ENCODE data around the gene SKAP1. TPM values are rescaled to one million over a fixed set of nuclear protein-coding genes. Genes with fewer than 3 reads are reported as not detected.

Gene SKAP1
- total RNA-seq = 7.3 TPM

DNA sequence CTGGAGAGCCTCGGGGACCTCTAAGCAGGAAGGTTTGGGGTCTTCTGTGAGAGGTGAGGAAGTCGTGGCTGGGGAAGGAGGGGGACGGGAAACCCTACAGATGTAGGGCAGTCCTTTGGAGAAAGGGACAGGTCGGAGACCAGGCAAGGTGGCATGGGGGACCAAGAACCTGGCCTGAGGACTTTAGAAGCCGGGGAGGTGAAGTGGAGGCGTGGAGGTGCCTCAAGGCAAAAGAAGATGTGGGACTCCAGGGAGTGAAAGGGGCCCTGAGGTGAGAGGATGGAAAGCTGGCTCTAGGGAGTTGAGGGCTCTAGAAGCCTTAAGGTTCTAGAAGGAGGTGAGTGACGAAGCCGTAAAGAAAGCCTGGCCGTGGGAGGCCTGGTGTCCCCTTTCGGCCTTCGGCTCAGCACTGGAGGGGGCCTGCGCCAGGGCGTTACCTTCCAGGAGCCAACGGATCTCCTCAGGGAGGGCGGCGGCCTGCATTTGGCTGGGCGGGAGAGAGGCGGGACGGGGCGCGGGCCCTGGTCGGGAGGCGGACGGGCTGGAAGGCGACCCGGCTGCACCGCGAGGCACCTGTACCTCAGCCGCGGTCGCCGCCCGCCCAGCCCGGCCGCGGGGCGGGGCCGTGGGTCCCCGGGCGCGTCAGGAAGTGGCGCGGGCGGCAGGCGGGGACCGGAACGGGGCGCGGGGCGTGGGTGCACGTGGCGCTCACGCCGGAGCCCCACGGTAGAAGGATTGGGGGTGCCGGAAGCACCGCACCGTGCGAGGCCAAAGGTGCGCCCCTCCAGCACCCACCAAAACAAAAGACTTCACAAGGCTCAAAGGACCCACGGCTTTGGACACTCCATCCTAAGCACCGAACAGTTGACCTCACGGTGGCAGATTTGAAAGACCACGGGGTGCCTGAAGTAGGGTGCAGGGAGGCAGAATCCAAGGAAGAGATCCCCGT, at the start of gene SKAP1:
Gene SKAP1, minus strand, starts transcription at position 577 of the 949 bp plus-strand sequence.

DNA sequence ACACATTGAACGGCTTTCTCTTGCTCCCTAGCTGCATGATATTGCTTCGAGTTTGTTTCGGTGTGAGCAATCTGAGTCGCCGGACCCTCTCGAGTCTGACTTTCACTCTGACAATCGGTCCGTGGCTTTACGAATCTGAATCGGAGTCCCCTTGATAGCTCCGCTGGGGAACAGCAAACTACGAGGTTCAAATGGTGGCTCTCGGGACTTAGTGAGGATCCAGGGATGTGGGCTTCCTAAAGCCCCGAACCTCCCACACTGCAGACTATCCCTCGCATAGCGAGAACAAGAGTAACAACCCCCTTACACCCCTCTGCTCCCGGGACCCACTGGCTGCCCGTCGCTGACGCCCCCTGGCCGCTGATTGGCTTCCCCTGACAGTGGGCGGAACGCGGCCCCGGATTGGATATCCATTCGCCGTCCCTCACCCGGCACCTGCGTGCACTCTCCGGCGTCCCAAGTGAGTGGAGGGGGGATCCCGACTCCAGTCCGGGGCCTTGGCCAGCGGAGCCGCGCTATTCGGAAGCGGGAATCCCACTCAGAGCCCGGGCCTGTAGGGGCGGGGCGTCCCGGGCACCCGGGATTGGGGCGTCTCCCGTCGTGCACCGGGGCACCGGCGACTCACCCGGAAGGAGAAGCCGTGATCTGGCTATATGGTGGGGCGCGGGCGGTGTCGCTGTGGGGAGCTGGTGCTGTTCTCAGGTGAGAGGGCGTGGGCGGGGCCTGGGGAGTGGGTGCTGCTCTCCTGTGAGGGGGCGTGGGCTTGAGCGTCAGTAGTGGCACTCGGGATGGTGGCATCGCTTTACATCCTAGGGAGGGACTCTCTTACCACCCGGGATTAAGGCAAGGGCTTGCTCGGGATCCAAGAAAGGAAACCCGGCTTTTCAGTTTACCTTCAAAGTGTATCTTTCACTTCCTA, 322.6 kb downstream of the SKAP1 start, which contains the start of gene SNX11:
Gene SNX11, plus strand, starts transcription at position 630 of the 919 bp plus-strand sequence. CDS start 4,278 bp downstream, outside the sequence.

DNA sequence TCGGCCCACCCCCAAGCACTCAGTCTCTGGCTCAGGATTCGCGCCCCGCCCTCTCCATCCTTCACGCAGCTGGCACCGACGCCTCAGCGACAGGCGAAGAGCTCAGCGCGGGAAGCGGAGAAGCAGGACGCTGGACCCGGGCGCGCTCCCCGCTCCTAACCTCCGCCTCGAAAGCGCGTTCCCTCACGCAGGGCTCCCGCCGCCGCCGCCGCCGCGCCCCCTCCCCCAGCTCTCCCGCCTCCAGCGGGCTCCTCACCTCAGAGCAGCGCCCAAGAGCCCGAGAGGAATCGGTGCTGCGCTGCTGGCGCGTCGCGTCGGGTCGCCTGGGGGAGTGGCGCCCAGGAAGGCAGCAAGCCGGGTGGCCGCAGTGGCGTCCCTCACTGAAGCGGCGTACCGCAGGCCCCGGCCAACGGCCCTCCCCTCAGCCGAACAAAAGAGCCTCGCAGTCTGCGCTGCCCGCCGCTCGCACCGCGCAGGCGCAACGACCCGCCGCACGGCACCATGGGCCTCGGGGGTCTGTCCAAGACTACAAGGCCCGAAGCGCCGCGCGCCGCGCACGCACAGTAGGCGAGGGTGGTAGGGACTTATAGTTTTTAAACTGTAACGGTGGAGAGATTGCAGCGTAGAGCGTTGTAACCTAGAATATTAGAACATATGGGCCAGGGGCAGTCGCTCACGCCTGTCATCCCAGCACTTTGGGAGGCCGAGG, 328.8 kb downstream of the SKAP1 start, which contains the start of gene CBX1:
Gene CBX1, minus strand, starts transcription at position 467 of the 709 bp plus-strand sequence. CDS start 24,474 bp downstream, outside the sequence.

Small RNA genes within 50 kb of the gene (small RNA-seq; reads per million reads assigned to genes)
- gene MIR1203 (ENCODE audit: low replicate concordance) (not detected), gene RF00012 (ENCODE audit: low replicate concordance) (not detected), gene RF00019 (ENCODE audit: low replicate concordance) (not detected), gene RNU6-1152P (ENCODE audit: low replicate concordance) (not detected), gene RNU6-1201P (ENCODE audit: low replicate concordance) (not detected)

Other genes starting within 250 kb of the SKAP1 start
- not detected for gene HOXB1, start 100.8 kb upstream of the SKAP1 start, total RNA-seq
- gene HOXB2, start 114.9 kb upstream of the SKAP1 start, total RNA-seq = 39.4 TPM
- 14.2 TPM for gene HOXB4, start 148.1 kb upstream of the SKAP1 start, total RNA-seq
- gene HOXB3, start 160.0 kb upstream of the SKAP1 start, total RNA-seq = 79.5 TPM
- 3.7 TPM for gene HOXB5, start 163.6 kb upstream of the SKAP1 start, total RNA-seq
- gene HOXB6, start 174.8 kb upstream of the SKAP1 start, total RNA-seq = 70.7 TPM
- 15.4 TPM for gene HOXB7, start 180.8 kb upstream of the SKAP1 start, total RNA-seq
- gene HOXB8, start 185.1 kb upstream of the SKAP1 start, total RNA-seq = 64.8 TPM
- gene HOXB9, start 196.1 kb upstream of the SKAP1 start, total RNA-seq = 20.3 TPM